ENCODE results near the gene ELAC2.

- TF ChIP-seq, protein P1, sequence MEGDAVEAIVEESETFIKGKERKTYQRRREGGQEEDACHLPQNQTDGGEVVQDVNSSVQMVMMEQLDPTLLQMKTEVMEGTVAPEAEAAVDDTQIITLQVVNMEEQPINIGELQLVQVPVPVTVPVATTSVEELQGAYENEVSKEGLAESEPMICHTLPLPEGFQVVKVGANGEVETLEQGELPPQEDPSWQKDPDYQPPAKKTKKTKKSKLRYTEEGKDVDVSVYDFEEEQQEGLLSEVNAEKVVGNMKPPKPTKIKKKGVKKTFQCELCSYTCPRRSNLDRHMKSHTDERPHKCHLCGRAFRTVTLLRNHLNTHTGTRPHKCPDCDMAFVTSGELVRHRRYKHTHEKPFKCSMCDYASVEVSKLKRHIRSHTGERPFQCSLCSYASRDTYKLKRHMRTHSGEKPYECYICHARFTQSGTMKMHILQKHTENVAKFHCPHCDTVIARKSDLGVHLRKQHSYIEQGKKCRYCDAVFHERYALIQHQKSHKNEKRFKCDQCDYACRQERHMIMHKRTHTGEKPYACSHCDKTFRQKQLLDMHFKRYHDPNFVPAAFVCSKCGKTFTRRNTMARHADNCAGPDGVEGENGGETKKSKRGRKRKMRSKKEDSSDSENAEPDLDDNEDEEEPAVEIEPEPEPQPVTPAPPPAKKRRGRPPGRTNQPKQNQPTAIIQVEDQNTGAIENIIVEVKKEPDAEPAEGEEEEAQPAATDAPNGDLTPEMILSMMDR (IDR thresholded peaks at IDR 0.05): no peak
- no peak for TF ChIP-seq EZH2 (IDR thresholded peaks at IDR 0.05; ENCODE audit: borderline replicate concordance, insufficient read depth, low read depth, low read length, poor library complexity, severe bottlenecking)
Measured at GRCh38 chr17:12974005-12974531, 43.8 kb downstream of the ELAC2 start.

Measured in B cell (primary cell).